WTC11 (cell line): ENCODE data around the gene ABLIM3.

ENCODE experiments used
- FOXK1 ChIP-seq: sonication (generic); formaldehyde crosslinking; IDR thresholded peaks from 2 replicates; pipeline ENCODE4 v1.8.0; 2022; ENCODE audit warnings: mild to moderate bottlenecking, moderate library complexity, missing genetic modification reagents
- RELA ChIP-seq: sonication (generic); formaldehyde crosslinking; IDR thresholded peaks from 2 replicates; pipeline ENCODE4 v1.8.1; 2022; ENCODE audit warnings: missing genetic modification reagents, mild to moderate bottlenecking, borderline replicate concordance
- TF ChIP-seq, protein P1 (sequence below): fragments of 200-600 bp; IDR thresholded peaks from 2 replicates; pipeline ENCODE4 v1.8.0; 2022; ENCODE audit warnings: antibody characterized with exemption

DNA sequence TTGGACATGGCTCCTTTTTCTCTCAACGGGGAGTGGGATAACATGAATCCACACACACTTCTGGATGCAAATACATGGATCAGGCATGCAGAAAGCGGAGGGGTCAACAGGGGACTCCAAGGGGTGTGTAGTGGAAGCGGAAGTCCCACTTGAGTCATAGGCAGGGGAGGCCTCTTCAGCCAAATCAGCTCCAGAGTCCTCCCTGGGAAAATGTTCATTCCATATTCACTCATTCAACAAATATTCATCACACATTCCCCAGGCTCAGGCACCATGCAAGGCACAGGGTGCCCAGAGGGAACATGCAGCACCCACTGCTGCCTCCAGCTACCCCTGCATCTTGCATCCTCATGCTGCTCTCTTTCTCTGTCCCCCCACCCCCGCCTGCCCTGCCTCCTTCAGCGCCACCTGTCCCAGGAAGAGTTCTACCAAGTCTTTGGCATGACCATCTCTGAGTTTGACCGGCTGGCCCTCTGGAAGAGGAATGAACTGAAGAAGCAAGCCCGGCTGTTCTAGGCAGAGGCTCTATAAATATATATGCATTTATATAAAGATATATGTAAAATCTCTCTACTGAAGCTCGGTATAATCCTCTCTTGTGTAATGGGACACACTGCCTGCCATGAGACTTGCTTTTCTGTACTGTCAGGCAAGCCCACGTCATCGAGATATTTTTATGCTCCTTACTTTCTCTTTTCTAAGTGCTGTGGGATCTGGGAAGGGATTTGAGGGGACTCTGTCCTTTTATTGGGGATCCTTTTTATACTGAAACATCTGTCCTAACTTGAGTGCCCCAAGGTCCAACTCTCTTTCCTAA is 116.8 kb downstream of the ABLIM3 start:
- TF ChIP-seq RELA (CRISPR knock-in tag) (no peak), FOXK1 (CRISPR knock-in tag) (no peak)
- TF ChIP-seq, protein P1, sequence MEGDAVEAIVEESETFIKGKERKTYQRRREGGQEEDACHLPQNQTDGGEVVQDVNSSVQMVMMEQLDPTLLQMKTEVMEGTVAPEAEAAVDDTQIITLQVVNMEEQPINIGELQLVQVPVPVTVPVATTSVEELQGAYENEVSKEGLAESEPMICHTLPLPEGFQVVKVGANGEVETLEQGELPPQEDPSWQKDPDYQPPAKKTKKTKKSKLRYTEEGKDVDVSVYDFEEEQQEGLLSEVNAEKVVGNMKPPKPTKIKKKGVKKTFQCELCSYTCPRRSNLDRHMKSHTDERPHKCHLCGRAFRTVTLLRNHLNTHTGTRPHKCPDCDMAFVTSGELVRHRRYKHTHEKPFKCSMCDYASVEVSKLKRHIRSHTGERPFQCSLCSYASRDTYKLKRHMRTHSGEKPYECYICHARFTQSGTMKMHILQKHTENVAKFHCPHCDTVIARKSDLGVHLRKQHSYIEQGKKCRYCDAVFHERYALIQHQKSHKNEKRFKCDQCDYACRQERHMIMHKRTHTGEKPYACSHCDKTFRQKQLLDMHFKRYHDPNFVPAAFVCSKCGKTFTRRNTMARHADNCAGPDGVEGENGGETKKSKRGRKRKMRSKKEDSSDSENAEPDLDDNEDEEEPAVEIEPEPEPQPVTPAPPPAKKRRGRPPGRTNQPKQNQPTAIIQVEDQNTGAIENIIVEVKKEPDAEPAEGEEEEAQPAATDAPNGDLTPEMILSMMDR: no peak
